Peyer's patch (tissue), 4 donors: ENCODE measurements around the gene CD83.

Experiments used
- POLR2A ChIP-seq, 2 donors: fragments of 450-650 bp; IDR thresholded peaks; one replicate each; pipeline ENCODE4 v1.5.1; 2017; ENCODE audit warnings: antibody characterized with exemption in 2 of 2, mild to moderate bottlenecking in 2 of 2, moderate library complexity in 2 of 2
- TF ChIP-seq, protein P1 (sequence below), 6 experiments: fragments of 450-650 bp in 4 of 6; fragments of 200-600 bp in 2 of 6; sonication (generic) in 1 of 6; IDR thresholded peaks; one replicate each; pipeline ENCODE4 v1.5.1; 2017 to 2019; ENCODE audit warnings: antibody characterized with exemption in 6 of 6, mild to moderate bottlenecking in 3 of 6, moderate library complexity in 1 of 6

DNA sequence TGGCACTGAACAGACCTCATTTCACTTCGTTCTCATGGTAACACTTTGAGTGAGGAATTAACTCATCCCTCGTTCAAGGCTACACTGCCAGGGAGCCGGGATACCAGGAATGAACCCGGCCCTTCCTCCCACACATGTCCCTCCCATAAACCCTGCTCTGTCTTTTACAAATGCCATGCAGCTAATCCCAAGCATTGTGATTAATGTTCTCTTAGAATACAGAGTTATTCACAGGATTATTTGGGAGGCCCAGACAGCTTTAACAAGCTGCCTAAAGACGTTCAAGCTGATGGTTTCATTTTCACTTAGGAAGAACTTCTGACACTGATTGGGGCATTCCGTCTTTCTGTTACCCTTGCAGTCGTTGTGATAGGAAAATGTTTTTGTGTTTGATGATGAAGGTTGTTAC lies 42.5 kb upstream of the CD83 start:
- TF ChIP-seq, protein P1, sequence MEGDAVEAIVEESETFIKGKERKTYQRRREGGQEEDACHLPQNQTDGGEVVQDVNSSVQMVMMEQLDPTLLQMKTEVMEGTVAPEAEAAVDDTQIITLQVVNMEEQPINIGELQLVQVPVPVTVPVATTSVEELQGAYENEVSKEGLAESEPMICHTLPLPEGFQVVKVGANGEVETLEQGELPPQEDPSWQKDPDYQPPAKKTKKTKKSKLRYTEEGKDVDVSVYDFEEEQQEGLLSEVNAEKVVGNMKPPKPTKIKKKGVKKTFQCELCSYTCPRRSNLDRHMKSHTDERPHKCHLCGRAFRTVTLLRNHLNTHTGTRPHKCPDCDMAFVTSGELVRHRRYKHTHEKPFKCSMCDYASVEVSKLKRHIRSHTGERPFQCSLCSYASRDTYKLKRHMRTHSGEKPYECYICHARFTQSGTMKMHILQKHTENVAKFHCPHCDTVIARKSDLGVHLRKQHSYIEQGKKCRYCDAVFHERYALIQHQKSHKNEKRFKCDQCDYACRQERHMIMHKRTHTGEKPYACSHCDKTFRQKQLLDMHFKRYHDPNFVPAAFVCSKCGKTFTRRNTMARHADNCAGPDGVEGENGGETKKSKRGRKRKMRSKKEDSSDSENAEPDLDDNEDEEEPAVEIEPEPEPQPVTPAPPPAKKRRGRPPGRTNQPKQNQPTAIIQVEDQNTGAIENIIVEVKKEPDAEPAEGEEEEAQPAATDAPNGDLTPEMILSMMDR (IDR thresholded peaks at IDR 0.05) = no peak
- TF ChIP-seq POLR2A (IDR thresholded peaks at IDR 0.05) = no peak
